IPS DF 19.7 (cell line): ENCODE data around the gene NCKAP5.

ENCODE experiments used
- DNase-seq: peaks from one replicate; pipeline ENCODE4 v3.0.0-alpha.2; 2013; ENCODE audit warnings: low read depth, low spot score

The NCKAP5 gene

DNA sequence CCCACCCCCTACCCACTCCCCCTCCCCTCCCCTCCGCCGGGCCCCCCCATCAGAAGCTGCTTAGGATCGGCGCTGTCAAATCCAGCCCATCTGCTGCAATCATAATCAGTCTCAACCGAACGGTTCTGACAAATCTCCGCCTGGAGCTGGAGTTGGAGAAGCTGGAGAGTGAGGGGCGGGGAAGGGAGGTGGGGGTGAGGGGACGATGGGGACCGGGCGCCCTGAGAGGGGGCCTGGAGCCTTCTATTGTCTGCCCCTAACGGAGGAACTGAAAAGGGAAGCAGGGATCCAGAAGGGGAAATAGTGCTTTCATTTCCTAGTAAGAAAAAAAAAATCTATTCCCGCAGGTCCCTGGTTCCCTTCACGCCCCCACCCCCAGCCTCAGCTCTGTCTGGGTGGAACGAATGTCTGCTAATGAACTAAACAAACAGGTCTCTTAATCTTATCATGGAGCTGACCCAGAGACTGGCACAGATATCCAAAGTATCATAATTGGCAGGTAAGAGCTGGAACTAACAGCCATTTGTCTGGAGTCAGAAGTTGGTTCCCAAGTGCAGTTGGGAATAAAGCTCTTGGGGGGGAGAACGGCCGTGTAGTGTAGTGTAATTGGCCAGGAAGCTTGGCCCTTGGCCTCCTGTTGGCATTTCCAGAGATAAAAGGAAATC is 301.2 kb downstream of the NCKAP5 start:
- no peak for DNase-seq

DNA sequence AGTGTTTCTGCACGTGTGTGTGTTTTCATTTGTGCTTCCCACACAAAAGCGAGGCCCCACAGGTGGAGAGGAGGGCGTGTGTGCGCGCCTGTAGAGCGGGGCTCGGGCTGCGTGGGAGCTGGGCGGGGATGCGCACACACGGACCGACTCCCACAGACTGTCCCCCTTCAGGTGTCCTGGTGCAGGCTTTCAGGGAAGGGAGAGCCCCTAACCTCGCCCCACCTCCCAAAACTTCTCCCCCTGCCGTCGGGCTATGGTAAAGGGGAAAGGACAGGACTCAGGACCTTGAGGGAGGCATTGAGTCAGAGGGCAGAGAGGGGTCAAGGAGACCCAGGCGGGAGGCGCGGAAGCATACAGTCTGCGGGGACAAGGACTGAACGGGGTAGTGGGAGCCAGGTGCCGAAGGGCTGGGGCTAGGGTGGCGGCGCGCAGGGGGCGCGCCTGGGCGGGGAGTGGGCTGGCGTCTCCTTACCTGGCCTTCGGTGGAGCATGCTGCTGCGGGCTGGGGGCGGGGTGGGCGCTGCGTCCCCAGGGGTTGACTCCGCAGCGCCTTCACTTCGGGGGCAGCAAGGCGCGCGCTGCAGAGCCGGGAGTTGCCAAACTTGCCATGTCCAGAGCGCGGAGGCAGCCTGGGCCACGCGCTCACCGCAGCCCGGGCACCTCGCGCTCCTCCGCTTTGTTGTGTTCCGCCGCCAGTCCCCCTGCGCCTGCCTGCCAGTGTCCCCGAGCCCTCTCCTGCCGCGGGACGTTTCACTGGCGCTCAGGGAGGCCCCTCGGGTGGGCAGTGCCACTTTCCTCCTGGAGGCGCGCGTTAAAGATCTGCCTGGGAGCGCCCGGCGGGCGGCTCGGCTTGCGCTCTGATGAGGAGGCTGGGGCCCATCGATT is 302.0 kb downstream of the NCKAP5 start:
- peak; percentile 50 for DNase-seq

DNA sequence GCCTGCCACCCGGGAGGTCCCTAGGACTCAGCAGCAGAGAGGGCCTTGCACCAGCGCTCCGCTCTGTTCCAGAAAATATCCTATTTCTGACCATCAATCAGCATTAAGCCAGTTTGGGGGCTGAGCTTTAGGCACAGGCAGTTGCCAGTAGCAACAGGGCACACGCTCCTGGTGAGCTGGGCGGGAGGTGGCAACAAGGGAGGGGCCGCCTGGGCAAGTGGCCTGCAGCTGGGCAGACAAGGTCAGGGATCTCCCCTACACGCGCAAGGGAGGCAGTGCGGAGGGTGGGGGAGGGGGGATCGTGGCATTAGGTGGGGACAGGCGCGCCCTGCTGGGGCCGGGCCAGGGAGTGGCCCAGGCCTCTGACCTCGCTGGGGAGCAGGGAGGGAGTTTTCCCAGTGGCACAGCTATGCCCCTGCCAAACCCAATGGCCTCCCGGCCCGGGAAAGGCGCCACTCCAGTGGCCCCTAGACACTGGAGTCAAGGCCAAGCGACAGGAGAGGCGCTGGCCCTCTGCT is 302.8 kb downstream of the NCKAP5 start:
- no peak for DNase-seq

GRCh38 chr2:133264989-133265401 is 303.3 kb downstream of the NCKAP5 start:
- no peak for DNase-seq

GRCh38 chr2:133262893-133263292 is 305.4 kb downstream of the NCKAP5 start:
- no peak for DNase-seq

DNA sequence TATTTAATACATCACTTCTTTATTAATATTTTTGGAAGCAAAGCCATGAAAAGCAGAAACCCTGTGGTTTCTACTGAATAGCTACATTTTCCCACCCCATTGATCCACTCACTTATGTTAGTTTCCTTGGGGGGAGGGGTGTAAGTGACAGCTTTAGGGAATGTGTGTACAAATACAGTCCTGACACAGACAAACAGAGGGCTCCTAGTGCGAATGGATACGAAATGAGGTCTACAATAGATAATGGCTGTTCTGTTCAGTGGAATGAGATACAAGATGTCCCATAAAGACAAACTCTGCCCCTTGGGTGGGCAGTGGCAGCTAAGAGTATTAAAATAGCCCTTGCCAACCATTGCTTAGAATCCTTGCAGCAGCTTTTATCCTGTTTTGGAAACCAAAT is 312.9 kb downstream of the NCKAP5 start:
- no peak for DNase-seq

- no peak for DNase-seq
Measured at GRCh38 chr2:133253793-133254192, 314.5 kb downstream of the NCKAP5 start.

- DNase-seq, result no peak
Measured at GRCh38 chr2:133252780-133253355, 315.4 kb downstream of the NCKAP5 start.

DNA sequence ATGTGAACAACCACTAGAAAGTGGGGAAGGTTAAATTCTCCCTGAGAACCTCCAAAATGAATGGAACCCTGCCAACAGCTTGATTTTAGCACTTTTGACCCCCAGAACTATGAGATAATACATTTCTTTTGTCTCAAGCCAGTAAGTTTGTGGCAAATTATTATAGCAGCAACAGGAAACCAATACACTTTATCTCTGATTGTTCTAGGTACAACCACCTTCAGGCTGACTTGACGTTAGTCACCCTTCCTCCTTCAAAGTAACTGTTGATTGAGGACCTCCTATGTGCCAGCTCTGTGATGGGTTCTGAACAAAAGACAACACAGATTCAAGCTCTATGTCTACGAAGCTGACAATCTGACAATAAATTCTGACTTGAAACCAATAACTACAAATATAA is 318.9 kb downstream of the NCKAP5 start:
- DNase-seq, result no peak

- DNase-seq, result no peak
Measured at GRCh38 chr2:133248264-133248663, 320.0 kb downstream of the NCKAP5 start.

- DNase-seq, result no peak
Measured at GRCh38 chr2:133247631-133248030, 320.6 kb downstream of the NCKAP5 start.

DNA sequence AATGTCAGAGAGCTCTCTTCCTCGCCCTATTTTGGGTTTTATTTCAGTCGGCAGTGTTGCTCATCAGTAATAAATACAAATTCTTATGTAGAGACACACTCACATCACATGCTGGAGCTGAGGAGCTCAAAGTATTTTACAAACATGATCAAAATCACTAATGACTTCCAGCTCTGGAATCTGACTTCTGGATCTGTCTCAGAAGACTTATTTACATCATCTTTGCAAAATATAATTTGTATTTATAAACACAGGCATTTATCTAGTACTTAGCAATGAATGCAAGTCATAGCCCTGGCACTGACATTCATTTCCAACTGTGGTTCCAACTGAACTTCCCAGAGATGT is 327.1 kb downstream of the NCKAP5 start:
- no peak for DNase-seq

- no peak for DNase-seq
Measured at GRCh38 chr2:133240491-133241223, 327.6 kb downstream of the NCKAP5 start.

DNA sequence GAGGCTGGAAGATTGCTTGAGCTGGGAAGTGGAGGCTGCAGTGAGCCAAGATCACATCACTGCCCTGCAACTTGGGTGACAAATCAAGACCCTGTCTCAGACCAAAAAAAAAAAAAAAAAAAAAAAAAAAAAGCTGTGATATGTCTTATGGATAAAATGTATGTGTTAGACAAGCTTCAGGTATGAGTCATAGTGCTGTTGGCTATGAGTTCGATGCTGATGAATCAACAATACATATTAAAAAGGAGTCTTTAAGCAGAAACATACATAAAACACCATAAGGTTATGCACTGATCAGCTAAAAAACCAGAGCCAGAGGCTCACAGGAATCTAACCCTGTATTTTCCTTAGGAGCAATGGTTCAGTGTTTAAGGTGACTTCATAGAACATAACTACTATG is 332.3 kb downstream of the NCKAP5 start:
- no peak for DNase-seq

DNA sequence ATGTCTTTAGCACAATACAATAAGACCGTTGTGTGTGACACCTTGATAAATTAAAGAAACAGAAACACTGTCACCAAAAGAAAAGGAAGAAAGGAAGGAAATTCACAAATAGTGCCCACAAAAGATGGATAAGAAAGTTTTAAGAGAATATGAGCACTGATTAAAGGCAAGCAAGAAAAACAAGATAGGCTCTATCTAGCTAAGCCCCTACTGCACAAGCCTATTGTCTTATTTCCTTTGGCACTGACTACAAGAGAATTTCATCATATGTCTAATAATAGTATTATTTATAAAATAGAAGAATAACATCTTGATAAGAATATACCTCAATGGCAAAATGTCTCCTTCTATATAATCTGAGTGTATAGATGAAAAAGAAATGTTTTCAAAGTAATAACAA is 335.7 kb downstream of the NCKAP5 start:
- no peak for DNase-seq

DNA sequence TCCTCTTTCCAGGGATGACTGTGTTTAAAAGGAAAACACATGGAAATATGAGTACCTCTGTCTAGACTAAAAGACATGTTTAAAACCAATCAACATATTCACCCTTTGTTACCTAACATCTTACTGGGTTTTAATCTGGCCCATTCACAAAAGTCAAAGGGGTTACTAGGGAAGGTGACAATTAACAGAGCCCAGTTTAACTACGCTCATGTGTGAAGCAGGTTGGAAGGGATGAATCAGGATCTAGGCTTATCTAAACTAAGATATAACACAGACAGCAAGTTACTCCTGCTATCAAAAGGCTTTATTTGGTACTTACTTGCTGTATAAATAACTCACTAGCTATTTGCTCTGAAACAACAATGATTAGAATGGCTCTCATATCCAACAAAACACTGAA is 337.0 kb downstream of the NCKAP5 start:
- no peak for DNase-seq

- no peak for DNase-seq
Measured at GRCh38 chr2:133229974-133230373, 338.3 kb downstream of the NCKAP5 start.

GRCh38 chr2:133223226-133223625 is 345.0 kb downstream of the NCKAP5 start:
- no peak for DNase-seq

DNA sequence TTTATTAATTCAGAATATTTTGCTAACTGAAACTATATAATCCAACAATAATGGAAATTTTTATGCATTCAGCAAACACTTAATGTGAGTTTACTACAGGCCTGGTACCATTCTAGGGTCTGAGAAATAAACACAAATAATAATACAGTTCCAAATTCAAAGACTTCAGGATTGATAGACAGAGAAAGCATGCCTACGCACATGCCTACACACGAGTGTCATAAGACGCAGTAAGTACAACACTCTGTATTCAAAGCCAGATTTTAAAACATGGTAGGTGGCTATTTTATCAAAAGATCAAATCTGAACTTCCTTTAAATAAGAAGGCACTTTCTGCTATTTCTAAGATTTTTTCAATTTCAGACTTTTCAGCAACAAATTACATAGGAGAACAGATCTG is 346.9 kb downstream of the NCKAP5 start:
- no peak for DNase-seq

- DNase-seq, result no peak
Measured at GRCh38 chr2:133218204-133218603, 350.1 kb downstream of the NCKAP5 start.

DNA sequence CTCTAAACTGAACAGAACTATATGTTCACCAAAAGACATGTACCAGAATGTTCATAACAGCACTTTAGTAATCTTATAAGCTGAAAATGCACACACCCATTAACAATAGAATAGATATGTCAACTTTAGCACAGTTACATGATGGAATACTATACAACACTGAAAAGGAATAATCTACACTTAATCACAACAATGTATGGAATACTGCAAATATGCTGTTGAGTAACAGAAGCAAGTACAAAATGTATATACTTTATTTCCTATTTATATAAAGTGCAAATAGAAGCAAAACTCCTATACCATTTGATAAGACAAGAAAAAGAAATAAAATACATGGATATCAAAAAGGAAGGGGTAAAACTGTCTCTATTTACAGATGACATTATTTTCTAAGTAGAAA is 352.8 kb downstream of the NCKAP5 start:
- no peak for DNase-seq

DNA sequence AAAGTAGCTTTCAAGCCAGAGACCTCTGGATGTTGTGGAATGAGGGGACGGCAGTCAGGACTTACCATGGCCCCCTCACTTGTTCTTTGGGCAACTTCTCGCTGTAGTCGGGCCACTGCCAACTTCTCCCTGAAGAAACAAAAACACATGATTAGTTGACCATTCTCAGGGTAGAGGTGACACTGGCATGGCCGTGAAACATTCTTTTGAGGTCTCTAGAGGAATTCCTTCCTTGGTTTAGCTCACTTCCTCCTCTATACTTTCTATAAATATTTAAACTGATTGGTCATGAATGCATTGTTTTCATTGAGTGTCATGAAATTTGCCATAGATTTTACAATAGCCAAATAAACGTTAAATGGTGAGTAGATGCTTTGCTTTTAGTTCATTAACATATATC is 354.6 kb downstream of the NCKAP5 start:
- no peak for DNase-seq
